OCI-M2 (cell line): ENCODE measurements around the gene KLHDC7B.

Experiments used
- DNase-seq: peaks from one replicate; lab custom pipeline; 2025; ENCODE audit not compliant: unreplicated experiment; lab: John Stamatoyannopoulos, UW

Gene KLHDC7B

DNA sequence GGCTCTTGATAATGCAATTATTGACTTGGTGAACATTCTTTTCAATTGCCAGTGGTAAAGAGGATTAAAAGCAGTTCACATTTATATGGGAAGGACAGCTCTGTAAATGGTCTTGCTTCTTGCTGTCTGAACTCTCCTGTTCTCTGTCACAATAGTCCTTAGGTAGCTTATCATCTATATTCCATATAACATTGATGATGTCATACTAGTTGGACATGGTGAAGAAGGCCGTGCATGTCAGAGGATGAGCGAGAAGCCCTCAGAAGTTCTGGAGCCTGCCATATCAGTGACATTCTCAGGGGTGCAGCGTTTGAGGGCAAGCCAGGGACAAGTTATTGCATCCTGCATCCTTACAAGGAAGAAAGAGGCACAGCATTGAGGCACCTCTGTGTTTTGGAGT lies 39.5 kb downstream of the KLHDC7B start:
- DNase-seq, result no peak

DNA sequence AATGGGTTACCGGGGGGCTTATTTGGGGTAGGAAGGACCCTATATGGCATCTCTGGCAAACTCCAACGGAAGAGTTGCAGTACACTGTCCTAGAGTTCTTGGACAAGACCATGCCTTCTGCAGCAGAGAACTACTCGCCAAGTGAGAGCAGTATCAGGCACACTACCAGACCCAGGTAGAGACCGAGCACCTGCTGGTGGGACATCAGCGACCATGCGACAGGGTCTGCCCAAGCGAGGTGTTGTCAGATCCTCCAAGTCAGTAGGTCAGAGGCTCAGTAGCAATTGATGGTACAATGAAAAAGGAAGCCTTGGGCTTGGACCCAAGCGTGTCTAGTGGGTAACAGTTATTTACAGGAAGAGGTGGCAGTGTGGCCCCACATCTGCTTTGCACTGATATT lies 40.1 kb downstream of the KLHDC7B start:
- no peak for DNase-seq

DNA sequence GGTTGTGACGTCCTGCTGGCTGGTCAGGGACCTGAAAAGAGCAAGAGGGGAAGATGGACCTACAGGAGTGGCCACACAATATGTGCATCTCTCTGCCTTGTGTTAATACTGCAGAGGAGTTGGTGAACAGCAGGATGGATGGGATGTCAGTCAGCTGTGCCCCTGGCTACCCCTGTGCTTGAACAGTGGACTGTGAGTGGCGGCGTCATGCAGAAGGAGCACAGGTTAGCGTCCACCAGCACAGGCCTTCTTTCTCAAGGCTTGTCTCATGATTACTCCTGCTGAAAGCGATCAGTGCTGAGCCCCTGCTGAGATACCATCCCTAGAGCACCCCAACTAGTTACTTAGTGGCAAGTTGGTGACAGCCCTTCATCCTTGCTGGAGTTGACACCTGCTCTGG lies 40.7 kb downstream of the KLHDC7B start:
- no peak for DNase-seq

DNA sequence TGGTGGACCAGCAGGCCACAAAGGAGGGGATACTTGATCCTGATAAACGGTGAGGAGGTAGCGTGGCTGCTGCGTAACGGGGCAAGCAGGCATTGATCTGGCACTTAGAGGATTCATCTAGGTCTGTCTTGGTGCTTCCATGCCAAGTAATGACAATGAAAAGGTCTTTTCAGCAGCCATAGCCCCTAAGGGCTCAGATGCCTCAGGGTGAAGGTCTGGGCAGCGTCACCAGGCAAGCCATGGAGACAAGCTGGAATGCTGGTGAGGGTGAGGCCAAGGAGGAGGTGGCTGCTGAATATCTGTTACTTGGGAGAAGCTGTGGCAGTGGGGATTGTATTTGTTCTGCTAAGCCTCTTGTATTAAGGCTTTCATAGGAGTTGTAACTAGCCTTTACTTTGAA lies 41.7 kb downstream of the KLHDC7B start:
- no peak for DNase-seq

- DNase-seq, result no peak
These were observed 49.5 kb downstream of the KLHDC7B start for GRCh38 chr22:50595189-50595588.

GRCh38 chr22:50597097-50597496 lies 51.4 kb downstream of the KLHDC7B start:
- no peak for DNase-seq

- no peak for DNase-seq
These were observed 54.2 kb downstream of the KLHDC7B start for GRCh38 chr22:50599816-50600455.

DNA sequence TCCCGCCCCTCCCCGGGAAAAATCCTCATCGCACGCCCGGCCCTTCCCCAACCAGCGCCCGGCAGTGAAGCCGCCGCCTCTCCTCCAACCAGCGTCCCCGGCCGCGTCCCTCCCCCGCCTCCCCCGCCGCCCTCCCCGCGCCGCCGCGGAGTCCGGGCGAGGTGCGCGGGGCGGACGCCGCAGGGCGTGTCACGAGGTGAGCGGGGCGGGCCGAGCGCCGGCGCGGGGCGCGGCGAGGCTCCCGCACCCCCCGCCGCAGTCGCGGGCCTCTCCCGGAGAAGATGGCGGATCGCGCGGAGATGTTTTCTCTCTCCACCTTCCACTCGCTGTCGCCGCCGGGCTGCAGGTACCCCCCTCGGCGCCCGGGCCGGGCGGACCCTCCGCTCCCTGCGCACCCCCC lies 54.8 kb downstream of the KLHDC7B start, which contains the start of gene MAPK8IP2:
TSS of gene MAPK8IP2 (plus strand) at position 256 of the 400 bp plus-strand sequence. CDS start at position 282, 26 bp downstream.
- DNase-seq, result no peak
